ENCODE measurements around the gene VPS37B. TPM values are rescaled to one million over a fixed set of nuclear protein-coding genes. Genes with fewer than 3 reads are reported as not detected.

The VPS37B gene
- total and polyA plus RNA-seq, 10 of the 15 experiments (the other 5 are each of a cell fraction or from before 2014, with no cell fraction given), result 0.66 to 68.6 (median 39.6) TPM

DNA sequence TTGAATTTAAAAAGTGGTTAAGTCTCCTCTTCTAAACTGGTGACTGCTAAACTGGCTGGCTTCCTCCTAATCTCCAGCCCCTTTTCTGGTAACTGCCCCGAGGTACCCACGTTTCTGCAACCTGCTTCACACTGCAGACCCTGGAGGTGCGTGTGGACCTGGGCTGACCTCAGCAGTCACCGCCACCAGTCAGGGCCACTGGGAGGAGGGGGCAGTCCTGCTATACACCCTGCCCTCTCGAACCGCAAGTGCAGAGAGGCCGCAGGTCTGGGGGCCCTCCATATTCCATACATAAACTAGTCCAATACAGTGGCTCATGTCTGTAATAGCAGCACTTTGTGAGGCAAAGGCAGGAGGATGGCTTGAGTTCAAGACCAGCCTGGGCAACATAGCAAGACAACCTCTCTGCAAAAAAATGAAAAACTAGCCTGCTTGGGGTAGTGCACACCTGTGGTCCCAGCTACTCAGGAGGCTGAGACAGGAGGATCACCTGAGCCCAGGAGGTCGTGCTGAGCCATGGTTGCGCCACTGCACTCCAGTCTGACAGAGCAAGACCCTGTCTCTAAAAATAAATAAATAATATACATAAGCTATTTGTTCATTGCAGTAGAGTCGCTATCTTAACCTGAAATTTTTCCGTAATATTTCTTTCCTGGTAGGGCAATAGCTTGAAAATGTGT lies 25.6 kb downstream of the VPS37B start:
- H3K4me3 ChIP-seq, result no peak overlapping the region
- SMC1A ChIA-PET (ENCODE audit: uncharacterized antibody, unreplicated experiment), result interaction anchor here (1.4 to 4.6 kb wide), 9 partner anchors 8 to 82 kb away, joined by 4 to 64 read pairs (median 12); no protein-coding TSS in a partner anchor
- no peaks in the 10 kb centered on the region for H4K20me1 ChIP-seq (ENCODE audit: control insufficient read depth, insufficient read depth)
- 92% methylated on average over 11 of the region's 11 CpGs for WGBS (ENCODE audit: insufficient coverage, insufficient replicate concordance, low lambda C conversion rate, missing lambda C conversion rate)
- POLR2A ChIA-PET, result interaction anchor here (0.5 to 3.4 kb wide), 10 partner anchors 10 to 370 kb away, joined by 3 to 23 read pairs (median 4); partner anchors contain the start of gene ARL6IP4
- H3K9me3 ChIP-seq (replicated peaks; ENCODE audit: control insufficient read depth, insufficient read depth, low read length), result no peaks in the 10 kb centered on the region
- H3K27ac ChIP-seq (ENCODE audit: control insufficient read depth, insufficient read depth), result no peak overlapping the region
- intact Hi-C loops (cut with micrococcal nuclease; ENCODE audit: unreplicated experiment), result loop anchor here (2.0 to 10.0 kb wide), 2 partner anchors 16 to 364 kb away; partner anchors contain the start of genes MPHOSPH9 and MTRFR
- no peak overlapping the region for H2AFZ ChIP-seq (ENCODE audit: control insufficient read depth, low read depth, low read length)
- peaks cover 8% of the 10 kb centered on the region for H3K79me2 ChIP-seq (ENCODE audit: control insufficient read depth, insufficient read depth, low read length)
- 0 out of 2 replicates have a peak overlapping the region, but pooled peaks have one; percentile 93 for H3K4me2 ChIP-seq (ENCODE audit: control insufficient read depth, insufficient read depth)
- H3K27me3 ChIP-seq (replicated peaks in 1 of 2; ENCODE audit: control insufficient read depth in 2 of 2, insufficient read depth in 2 of 2, low read length in 1 of 2), result no peaks in the 10 kb centered on the region
- RAD21 ChIA-PET (ENCODE audit: unreplicated experiment), result interaction anchor here (0.7 to 3.7 kb wide), 14 partner anchors 9 to 232 kb away, joined by 3 to 18 read pairs (median 4); partner anchors contain the start of gene VPS37B
- peaks cover 29% of the 10 kb centered on the region for H3K4me1 ChIP-seq (ENCODE audit: control insufficient read depth, insufficient read depth, low read length)
- in situ Hi-C loops (cut with MboI), result loop anchor here (25.0 kb wide), 1 partner anchor 367 kb away; the partner anchor contains the start of genes MPHOSPH9 and MTRFR
- FAIRE-seq (no peak), DNase-seq (ENCODE audit: low read depth, low spot score) (no peak), ATAC-seq (no peak)
- no peak for TF ChIP-seq JUND (IDR thresholded peaks at IDR 0.05; ENCODE audit: low read depth, low read length)
- TF ChIP-seq MEF2A (IDR thresholded peaks at IDR 0.05; ENCODE audit: insufficient read depth, low read depth, low read length), result no peak
- TF ChIP-seq RFX5 (IDR thresholded peaks at IDR 0.05; ENCODE audit: low read depth, low read length), result no peak
- TF ChIP-seq EP300 (IDR thresholded peaks at IDR 0.05; ENCODE audit: borderline replicate concordance in 1 of 2, control insufficient read depth in 1 of 2, low read depth in 2 of 2, low read length in 2 of 2), result no peak
- TF ChIP-seq ZNF217 (IDR thresholded peaks at IDR 0.05), result no peak
- TF ChIP-seq, protein P1, sequence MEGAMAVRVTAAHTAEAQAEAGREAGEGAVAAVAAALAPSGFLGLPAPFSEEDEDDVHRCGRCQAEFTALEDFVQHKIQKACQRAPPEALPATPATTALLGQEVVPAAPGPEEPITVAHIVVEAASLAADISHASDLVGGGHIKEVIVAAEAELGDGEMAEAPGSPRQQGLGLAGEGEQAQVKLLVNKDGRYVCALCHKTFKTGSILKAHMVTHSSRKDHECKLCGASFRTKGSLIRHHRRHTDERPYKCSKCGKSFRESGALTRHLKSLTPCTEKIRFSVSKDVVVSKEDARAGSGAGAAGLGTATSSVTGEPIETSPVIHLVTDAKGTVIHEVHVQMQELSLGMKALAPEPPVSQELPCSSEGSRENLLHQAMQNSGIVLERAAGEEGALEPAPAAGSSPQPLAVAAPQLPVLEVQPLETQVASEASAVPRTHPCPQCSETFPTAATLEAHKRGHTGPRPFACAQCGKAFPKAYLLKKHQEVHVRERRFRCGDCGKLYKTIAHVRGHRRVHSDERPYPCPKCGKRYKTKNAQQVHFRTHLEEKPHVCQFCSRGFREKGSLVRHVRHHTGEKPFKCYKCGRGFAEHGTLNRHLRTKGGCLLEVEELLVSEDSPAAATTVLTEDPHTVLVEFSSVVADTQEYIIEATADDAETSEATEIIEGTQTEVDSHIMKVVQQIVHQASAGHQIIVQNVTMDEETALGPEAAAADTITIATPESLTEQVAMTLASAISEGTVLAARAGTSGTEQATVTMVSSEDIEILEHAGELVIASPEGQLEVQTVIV (IDR thresholded peaks at IDR 0.05; ENCODE audit: borderline replicate concordance, partially characterized antibody), result no peak
- no peak overlapping the region for H3K9ac ChIP-seq (ENCODE audit: control insufficient read depth, insufficient read depth, low read length)
- CTCF ChIA-PET, result interaction anchor here (0.6 to 4.2 kb wide), 10 partner anchors 9 to 363 kb away, joined by 3 to 20 read pairs (median 6); partner anchors contain the start of genes MPHOSPH9 and MTRFR
- peaks cover 13 to 37% of the 10 kb centered on the region in 2 experiments; a peak in 3 of 4 replicates for H3K36me3 ChIP-seq (ENCODE audit: control insufficient read depth in 2 of 2, insufficient read depth in 2 of 2, low read length in 1 of 2)
- no TSS peak for BruUV-seq (replicated peaks)

Measured in GM12878 (cell line).